IPS-NIHi11 (cell line): ENCODE measurements around the gene S100A8.

Experiments
- DNase-seq: peaks from one replicate; pipeline ENCODE4 v3.0.0; 2012; ENCODE audit warnings: mixed read lengths, low spot score

S100A8 gene

GRCh38 chr1:153389973-153390879 is 647 bp downstream of the S100A8 start:
- DNase-seq: no peak

GRCh38 chr1:153389401-153389800 is 1.5 kb downstream of the S100A8 start:
- no peak for DNase-seq

- no peak for DNase-seq
Observed at GRCh38 chr1:153387785-153388184, 3.1 kb downstream of the S100A8 start.

- no peak for DNase-seq
Observed at GRCh38 chr1:153387001-153387400, 3.9 kb downstream of the S100A8 start.

- no peak for DNase-seq
Observed at GRCh38 chr1:153386500-153386901, 4.4 kb downstream of the S100A8 start.

GRCh38 chr1:153384958-153385580 is 5.8 kb downstream of the S100A8 start:
- DNase-seq: no peak

- no peak for DNase-seq
Observed at GRCh38 chr1:153380711-153381110, 10.2 kb downstream of the S100A8 start.

GRCh38 chr1:153379591-153379990 is 11.3 kb downstream of the S100A8 start:
- DNase-seq: no peak

GRCh38 chr1:153375511-153375910 is 15.4 kb downstream of the S100A8 start, which contains the start of gene S100A12:
Gene S100A12, minus strand, starts transcription at chr1:153375621. Its CDS starts 1,029 bp downstream, at chr1:153374592.
- DNase-seq: no peak

GRCh38 chr1:153374071-153374470 is 16.8 kb downstream of the S100A8 start:
- DNase-seq: no peak

GRCh38 chr1:153372571-153372970 is 18.3 kb downstream of the S100A8 start:
- no peak for DNase-seq

- no peak for DNase-seq
Observed at GRCh38 chr1:153371231-153371630, 19.6 kb downstream of the S100A8 start.

- DNase-seq: no peak
Observed at GRCh38 chr1:153370146-153370545, 20.7 kb downstream of the S100A8 start.

- DNase-seq: no peak
Observed at GRCh38 chr1:153368495-153368894, 22.4 kb downstream of the S100A8 start.

- no peak for DNase-seq
Observed at GRCh38 chr1:153367090-153367489, 23.8 kb downstream of the S100A8 start.

- no peak for DNase-seq
Observed at GRCh38 chr1:153366261-153366660, 24.6 kb downstream of the S100A8 start.

- no peak for DNase-seq
Observed at GRCh38 chr1:153365696-153366095, 25.2 kb downstream of the S100A8 start.

- no peak for DNase-seq
Observed at GRCh38 chr1:153364766-153365666, 25.9 kb downstream of the S100A8 start.

- DNase-seq: no peak
Observed at GRCh38 chr1:153364156-153364555, 26.7 kb downstream of the S100A8 start.

GRCh38 chr1:153363641-153364040 is 27.2 kb downstream of the S100A8 start:
- no peak for DNase-seq

GRCh38 chr1:153362187-153362775 is 28.6 kb downstream of the S100A8 start:
- no peak for DNase-seq
